Epithelial cell of esophagus (primary cell): Measurements from ENCODE around the gene ITGB2.
A peak's percentile ranks its signal among the peaks of the same experiment; 100 is the strongest.

ENCODE experiments used
- DNase-seq: peaks from one replicate; pipeline ENCODE4 v3.0.0; 2010; ENCODE audit warnings: low read depth
- H3K4me3 ChIP-seq: 2 replicates; pipeline ENCODE4 v1.5.1; 2011; ENCODE audit warnings: mild to moderate bottlenecking, low read length, control low read depth
- CTCF ChIP-seq: IDR thresholded peaks from 2 replicates; pipeline ENCODE4 v1.5.1; 2011; ENCODE audit warnings: low read depth, mild to moderate bottlenecking, low read length, control low read depth, inconsistent platforms; ENCODE audit not compliant: insufficient read depth; ENCODE audit errors: missing control alignments

The ITGB2 gene

GRCh38 chr21:44869781-44870747 lies 50.6 kb downstream of the ITGB2 start:
- H3K4me3 ChIP-seq: no peak overlapping the region
- peak; percentile 77 for DNase-seq
- TF ChIP-seq CTCF: no peak

DNA sequence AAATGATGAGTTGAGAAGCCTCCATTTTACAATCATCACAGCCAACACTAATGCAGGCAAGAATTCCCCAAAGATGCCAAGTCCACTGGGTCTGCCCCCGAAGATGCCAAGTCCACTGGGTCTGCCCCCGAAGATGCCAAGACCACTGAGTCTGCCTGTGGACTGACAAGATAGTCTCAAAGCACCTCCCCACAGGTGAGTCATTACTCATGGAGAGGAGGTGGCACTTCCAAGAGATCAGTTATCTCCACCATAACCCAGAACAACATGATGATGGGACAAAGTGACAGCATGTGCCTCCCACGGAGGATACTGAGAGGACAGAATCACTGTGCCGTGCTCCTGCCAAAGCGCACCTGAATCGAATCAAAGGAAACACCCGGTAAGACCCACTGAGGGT lies 52.0 kb downstream of the ITGB2 start:
- DNase-seq: no peak
- no peak for TF ChIP-seq CTCF
- no peak overlapping the region for H3K4me3 ChIP-seq

DNA sequence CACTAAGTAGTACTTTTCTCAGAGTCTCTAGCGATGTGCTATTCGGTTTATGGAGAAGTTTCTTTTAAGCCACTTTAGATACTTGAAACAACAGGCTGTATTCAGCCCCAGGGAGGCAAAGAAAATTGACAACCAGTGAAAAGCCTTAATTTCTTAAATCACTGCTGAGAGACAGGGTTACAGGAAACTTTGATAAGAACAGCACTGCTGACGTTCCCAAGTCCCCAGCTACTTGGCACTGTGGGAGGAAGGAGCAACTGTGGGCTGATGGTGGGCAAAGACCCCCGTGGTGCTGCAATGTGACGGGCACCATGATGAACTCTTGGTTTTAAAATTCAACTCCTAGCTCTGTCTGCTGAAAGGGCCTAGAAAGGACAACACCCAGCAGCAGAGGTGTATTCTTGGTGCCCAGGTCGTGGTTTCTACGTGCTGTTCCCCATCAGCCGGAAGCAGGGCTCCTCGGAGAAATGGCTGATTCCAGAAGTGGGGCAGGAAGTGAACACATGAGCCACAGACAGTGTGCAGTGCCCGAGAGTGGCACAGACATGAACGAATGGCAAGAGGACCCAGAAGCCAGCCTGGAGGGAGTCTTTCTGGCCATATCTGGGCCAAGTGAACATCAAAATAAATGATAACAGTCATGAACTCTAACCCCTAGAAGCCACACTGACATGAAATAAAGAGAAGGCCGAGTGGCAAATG lies 52.5 kb downstream of the ITGB2 start:
- no peak overlapping the region for H3K4me3 ChIP-seq
- TF ChIP-seq CTCF: no peak

GRCh38 chr21:44867464-44867863 lies 53.2 kb downstream of the ITGB2 start:
- no peak for TF ChIP-seq CTCF

More for the DNA sequence above, 52.5 kb downstream of the ITGB2 start:
- DNase-seq: no peak

GRCh38 chr21:44866780-44867179 lies 53.9 kb downstream of the ITGB2 start:
- no peak for DNase-seq
- no peak for TF ChIP-seq CTCF
- no peak overlapping the region for H3K4me3 ChIP-seq

More at GRCh38 chr21:44867464-44867863, 53.2 kb downstream of the ITGB2 start:
- DNase-seq: no peak
- H3K4me3 ChIP-seq: no peak overlapping the region

DNA sequence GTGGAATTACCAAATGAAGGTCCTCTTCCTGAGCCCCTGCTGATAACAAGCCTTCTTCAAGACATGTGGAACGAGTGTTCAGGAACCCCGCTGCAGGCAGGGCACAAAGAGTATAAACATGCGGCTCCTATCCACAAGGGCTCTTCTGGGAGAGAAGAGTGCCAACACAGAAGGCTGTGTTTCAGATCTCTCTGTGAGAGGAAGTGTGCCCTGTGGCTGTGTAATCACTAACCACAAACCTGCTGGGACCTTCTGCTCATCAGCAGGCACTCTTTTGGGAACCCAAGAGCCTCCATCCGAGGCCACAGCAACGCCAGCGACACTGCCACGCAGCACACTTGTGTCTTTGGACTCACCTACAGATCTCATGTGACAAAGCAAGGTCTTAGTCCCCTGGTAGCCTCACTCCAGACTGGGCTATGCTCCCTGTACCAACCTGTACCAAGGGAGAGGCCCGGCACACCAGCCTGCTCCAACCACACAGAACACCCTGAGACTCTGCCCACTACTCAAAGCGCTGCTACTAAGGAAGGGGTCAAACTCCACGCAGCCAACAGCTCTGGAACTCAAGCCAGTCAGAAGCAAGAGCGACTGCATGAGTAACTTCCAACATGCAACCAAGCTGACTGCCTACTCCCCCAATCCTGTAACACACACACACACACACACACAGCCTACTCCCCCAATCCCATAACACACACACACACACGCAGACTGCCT lies 55.0 kb downstream of the ITGB2 start:
- DNase-seq: no peak
- no peak overlapping the region for H3K4me3 ChIP-seq
- TF ChIP-seq CTCF: no peak
